GM12878 (cell line): Measurements from ENCODE around the gene ANKRD6.

Experiments used
- CREB1 ChIP-seq: IDR thresholded peaks from 2 replicates; pipeline ENCODE4 v1.6.1; 2012; ENCODE audit warnings: low read depth, mild to moderate bottlenecking, inconsistent platforms
- EP300 ChIP-seq, 2 experiments: fragments of 150-350 bp in 1 of 2; IDR thresholded peaks; 2 replicates each; pipeline ENCODE4 v1.6.1; 2011 to 2012; ENCODE audit warnings: low read depth in 2 of 2, low read length in 2 of 2, borderline replicate concordance in 1 of 2, improper control_type of control experiment in 1 of 2, inconsistent platforms in 1 of 2; ENCODE audit not compliant: control insufficient read depth in 1 of 2
- EZH2 ChIP-seq: IDR thresholded peaks from 2 replicates; pipeline ENCODE4 v1.6.1; 2012; ENCODE audit warnings: low read depth, mild to moderate bottlenecking, control low read depth, inconsistent platforms, low read length, borderline replicate concordance; ENCODE audit not compliant: control insufficient read depth
- FOXM1 ChIP-seq: IDR thresholded peaks from 2 replicates; pipeline ENCODE4 v1.6.1; 2012; ENCODE audit warnings: low read depth, mild to moderate bottlenecking, inconsistent platforms, low read length, moderate library complexity
- NRF1 ChIP-seq: conservative IDR thresholded peaks from 2 replicates; pipeline ENCODE4 v1.6.1; 2011; ENCODE audit warnings: mild to moderate bottlenecking, low read depth, low read length, improper control_type of control experiment
- POLR2A ChIP-seq: IDR thresholded peaks from 2 replicates; pipeline ENCODE4 v1.6.1; 2011; ENCODE audit warnings: low read depth, mild to moderate bottlenecking, low read length
- POLR2AphosphoS2 ChIP-seq: IDR thresholded peaks from 2 replicates; pipeline ENCODE4 v1.6.1; 2011; ENCODE audit warnings: low read depth, mild to moderate bottlenecking, low read length, improper control_type of control experiment, moderate library complexity
- POLR2AphosphoS5 ChIP-seq: IDR thresholded peaks from 2 replicates; pipeline ENCODE4 v1.6.1; 2011; ENCODE audit warnings: mild to moderate bottlenecking, low read length, inconsistent platforms
- RUNX3 ChIP-seq: IDR thresholded peaks from 2 replicates; pipeline ENCODE4 v1.6.1; 2012; ENCODE audit warnings: low read length, inconsistent platforms
- TF ChIP-seq, protein P1 (sequence below), 3 experiments: IDR thresholded peaks in 2 of 3; conservative IDR thresholded peaks in 1 of 3; 2 replicates each; pipeline ENCODE4 v1.5.1; 2011; ENCODE audit warnings: low read depth in 3 of 3, low read length in 3 of 3, mild to moderate bottlenecking in 3 of 3, control low read depth in 2 of 3, moderate library complexity in 2 of 3, inconsistent platforms in 1 of 3, mixed read lengths in 1 of 3; ENCODE audit not compliant: control insufficient read depth in 2 of 3, insufficient read depth in 1 of 3; ENCODE audit errors: extremely low read depth in 1 of 3

DNA sequence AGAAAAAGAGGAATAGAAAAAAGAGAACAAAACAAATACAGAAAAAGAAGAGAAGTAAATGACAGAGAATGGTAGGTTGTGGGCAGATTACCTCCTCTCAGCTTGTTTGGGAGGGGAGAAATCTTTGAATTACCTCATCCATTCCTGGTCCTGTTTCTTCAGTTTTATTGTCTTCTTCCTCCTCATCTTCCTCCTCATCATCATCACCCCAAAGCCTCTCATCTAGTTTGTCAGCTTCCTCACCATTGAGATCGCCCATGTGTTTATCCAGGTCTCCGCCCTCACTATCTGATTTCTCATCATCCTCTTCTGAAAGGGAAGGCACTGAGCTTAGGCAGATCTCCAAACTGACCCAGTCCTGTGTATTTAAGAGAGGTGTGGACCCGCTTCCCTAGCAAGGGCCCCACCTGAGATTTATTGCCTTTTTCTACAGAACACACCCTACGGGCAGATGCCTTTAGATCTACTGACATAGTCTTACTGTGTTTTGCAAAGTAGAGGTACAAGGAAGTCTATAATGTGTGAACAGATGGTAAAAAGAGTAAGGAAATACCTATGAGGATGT lies 229.8 kb downstream of the ANKRD6 start:
- TF ChIP-seq, protein P1, sequence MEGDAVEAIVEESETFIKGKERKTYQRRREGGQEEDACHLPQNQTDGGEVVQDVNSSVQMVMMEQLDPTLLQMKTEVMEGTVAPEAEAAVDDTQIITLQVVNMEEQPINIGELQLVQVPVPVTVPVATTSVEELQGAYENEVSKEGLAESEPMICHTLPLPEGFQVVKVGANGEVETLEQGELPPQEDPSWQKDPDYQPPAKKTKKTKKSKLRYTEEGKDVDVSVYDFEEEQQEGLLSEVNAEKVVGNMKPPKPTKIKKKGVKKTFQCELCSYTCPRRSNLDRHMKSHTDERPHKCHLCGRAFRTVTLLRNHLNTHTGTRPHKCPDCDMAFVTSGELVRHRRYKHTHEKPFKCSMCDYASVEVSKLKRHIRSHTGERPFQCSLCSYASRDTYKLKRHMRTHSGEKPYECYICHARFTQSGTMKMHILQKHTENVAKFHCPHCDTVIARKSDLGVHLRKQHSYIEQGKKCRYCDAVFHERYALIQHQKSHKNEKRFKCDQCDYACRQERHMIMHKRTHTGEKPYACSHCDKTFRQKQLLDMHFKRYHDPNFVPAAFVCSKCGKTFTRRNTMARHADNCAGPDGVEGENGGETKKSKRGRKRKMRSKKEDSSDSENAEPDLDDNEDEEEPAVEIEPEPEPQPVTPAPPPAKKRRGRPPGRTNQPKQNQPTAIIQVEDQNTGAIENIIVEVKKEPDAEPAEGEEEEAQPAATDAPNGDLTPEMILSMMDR (IDR thresholded peaks at IDR 0.05 in 2 of 3, conservative IDR thresholded peaks at IDR 0.05 in 1 of 3; ENCODE audit: control insufficient read depth in 2 of 3, extremely low read depth in 1 of 3, insufficient read depth in 1 of 3, low read depth in 3 of 3, low read length in 3 of 3): no peak
- TF ChIP-seq FOXM1 (no peak), CREB1 (no peak), EP300 (IDR thresholded peaks at IDR 0.05; ENCODE audit: borderline replicate concordance in 1 of 2, control insufficient read depth in 1 of 2, low read depth in 2 of 2, low read length in 2 of 2) (no peak), POLR2A (no peak), POLR2AphosphoS5 (no peak), NRF1 (no peak), EZH2 (no peak), POLR2AphosphoS2 (no peak), RUNX3 (no peak)
